GM13976 (cell line): ENCODE results near the gene SGCE.

Source experiments
- DNase-seq: peaks from one replicate; pipeline ENCODE4 v3.0.0; 2012; ENCODE audit warnings: low spot score
- in situ Hi-C: fragments of 300-500 bp; cut with MboI; formaldehyde crosslinking; loops from one replicate; pipeline ENCODE4 v1.12.0; 2022; ENCODE audit warnings: low sequenced_read_pairs, mixed read lengths, inconsistent platforms; ENCODE audit not compliant: unreplicated experiment
- TF ChIP-seq, protein P1 (sequence below): IDR thresholded peaks from 2 replicates; pipeline ENCODE4 v1.5.1; 2012; ENCODE audit warnings: borderline replicate concordance, mild to moderate bottlenecking; ENCODE audit not compliant: insufficient read depth; ENCODE audit errors: extremely low read depth, missing control alignments, control extremely low read depth

The SGCE gene

DNA sequence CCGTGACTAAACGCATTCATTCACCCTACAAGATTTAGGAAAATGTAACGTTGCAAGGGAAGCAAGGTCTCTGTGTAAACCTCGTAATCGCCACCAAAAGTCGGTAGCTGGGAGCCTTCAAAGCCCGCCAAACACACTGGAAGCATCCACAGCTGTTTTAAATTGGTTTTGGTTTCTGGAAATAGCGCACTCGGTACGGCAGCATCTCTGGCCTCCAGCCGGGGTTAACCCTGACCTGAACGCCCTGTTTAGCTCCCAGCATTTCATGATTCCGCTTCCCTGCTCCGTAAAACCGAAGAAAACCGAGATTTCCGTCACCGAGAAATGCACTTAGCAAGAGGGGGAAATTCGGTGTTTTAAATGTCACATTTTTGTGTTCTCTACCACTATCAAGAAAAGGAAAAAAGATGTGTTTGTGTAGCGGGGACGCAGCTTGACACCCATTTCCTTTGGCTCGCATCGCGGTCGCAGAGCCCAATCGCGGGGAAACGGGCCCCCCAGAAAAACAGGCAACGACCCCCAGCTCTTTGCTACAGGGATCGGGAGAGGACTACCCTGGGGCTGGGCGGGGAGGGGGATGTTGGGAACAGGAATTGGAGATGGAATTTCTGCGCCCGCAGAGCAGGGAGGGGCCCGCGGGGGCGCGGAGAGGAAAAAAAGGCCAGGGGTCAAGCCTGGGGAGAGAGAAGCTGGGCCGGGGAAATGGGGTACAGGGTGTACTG lies 646 bp downstream of the SGCE start:
- in situ Hi-C loops: no loop called here
- TF ChIP-seq, protein P1, sequence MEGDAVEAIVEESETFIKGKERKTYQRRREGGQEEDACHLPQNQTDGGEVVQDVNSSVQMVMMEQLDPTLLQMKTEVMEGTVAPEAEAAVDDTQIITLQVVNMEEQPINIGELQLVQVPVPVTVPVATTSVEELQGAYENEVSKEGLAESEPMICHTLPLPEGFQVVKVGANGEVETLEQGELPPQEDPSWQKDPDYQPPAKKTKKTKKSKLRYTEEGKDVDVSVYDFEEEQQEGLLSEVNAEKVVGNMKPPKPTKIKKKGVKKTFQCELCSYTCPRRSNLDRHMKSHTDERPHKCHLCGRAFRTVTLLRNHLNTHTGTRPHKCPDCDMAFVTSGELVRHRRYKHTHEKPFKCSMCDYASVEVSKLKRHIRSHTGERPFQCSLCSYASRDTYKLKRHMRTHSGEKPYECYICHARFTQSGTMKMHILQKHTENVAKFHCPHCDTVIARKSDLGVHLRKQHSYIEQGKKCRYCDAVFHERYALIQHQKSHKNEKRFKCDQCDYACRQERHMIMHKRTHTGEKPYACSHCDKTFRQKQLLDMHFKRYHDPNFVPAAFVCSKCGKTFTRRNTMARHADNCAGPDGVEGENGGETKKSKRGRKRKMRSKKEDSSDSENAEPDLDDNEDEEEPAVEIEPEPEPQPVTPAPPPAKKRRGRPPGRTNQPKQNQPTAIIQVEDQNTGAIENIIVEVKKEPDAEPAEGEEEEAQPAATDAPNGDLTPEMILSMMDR: no peak
- no peak for DNase-seq

- TF ChIP-seq, protein P1: no peak
- in situ Hi-C loops: no loop called here
- no peak for DNase-seq
Observed at GRCh38 chr7:94654783-94655125, 1.2 kb downstream of the SGCE start.

DNA sequence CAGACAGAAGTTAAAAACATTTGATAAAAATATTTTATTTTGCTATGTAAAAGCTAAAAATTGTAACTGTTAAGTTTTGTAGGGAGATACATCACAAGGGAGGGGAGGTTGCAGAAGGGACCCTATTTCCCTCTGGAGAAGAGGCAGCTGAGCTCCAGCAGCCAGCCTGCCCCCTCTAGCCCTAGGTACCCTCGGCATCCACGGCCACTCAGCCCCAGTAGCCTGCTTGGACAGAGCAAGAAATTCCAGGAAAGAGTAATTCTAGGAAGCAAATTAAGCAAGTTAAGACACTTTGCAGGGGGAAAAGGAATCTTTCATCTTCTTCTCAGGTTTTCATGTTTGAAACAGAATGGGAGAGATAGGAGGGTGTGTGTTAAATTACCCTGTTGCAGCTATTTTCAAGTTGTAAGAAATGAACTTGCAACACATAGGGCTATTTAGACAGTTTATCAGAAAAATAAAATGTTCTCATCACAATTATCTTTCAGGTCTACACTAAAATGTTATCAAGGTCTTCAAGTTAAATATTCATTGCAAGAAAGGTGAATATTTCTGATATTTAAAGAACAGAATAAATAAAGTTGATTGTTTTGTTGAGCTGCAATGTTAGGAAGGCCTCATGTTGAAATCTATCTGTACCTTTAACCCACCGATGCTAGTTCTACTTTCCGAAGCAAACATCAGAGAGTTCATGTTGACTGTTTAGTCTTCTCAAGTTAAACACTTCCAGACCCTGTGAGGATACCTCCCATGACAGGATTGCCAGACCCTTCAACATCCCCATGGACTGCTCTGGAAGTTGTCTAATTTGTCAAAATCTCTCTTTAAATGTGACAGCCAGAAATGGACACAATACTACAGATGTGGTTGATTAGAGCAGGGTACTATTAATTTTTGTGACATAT lies 5.5 kb downstream of the SGCE start:
- TF ChIP-seq, protein P1: no peak
- in situ Hi-C loops: no loop called here
- DNase-seq: no peak

DNA sequence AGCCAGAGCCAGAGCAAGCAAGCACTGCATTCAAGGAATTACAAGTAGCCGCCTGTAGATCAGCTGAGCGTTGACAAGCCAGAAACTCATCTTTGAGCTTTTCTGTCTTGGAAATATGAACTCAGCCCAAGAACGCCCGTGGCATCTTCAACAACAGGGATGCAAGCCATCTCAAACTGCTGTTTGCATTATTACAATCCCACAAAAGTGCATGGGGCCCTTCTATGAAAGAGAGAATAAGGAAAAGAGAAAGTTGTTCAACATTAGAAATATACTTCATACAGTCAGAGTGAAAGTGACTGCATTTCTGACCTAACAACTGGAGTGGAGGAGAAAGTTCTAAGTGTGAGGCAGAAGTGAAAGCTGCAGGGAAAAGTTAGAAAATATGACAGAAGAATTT lies 6.5 kb downstream of the SGCE start:
- in situ Hi-C loops: no loop called here
- TF ChIP-seq, protein P1: no peak
- DNase-seq: no peak

GRCh38 chr7:94648731-94649130 lies 7.2 kb downstream of the SGCE start:
- in situ Hi-C loops: no loop called here
- TF ChIP-seq, protein P1: no peak

GRCh38 chr7:94647295-94647694 lies 8.6 kb downstream of the SGCE start:
- no peak for DNase-seq
- TF ChIP-seq, protein P1: no peak
- in situ Hi-C loops: no loop called here

More at GRCh38 chr7:94648731-94649130, 7.2 kb downstream of the SGCE start:
- no peak for DNase-seq
